ENCODE measurements around the gene ARID4A.
A peak's percentile ranks its signal among the peaks of the same experiment; 100 is the strongest.
"Not testable (repeated sequence)": the region's sequence is repeated elsewhere in the genome, so short reads cannot be mapped to it uniquely, and the experiment has no call there.

ARID4A gene

GRCh38 chr14:58298477-58299400, at the start of gene ARID4A:
Gene ARID4A, plus strand, starts transcription at chr14:58298555. Its CDS starts 1,300 bp downstream, at chr14:58299855.
- DNase-seq: no peak

GRCh38 chr14:58249611-58250010, 48.7 kb upstream of the ARID4A start:
- no peak for DNase-seq

- no peak for DNase-seq
Measured at GRCh38 chr14:58258156-58258555, 40.2 kb upstream of the ARID4A start.

- DNase-seq: not testable (repeated sequence)
Measured at GRCh38 chr14:58262005-58262404, 36.4 kb upstream of the ARID4A start.

GRCh38 chr14:58265401-58265800, 33.0 kb upstream of the ARID4A start:
- no peak for DNase-seq

- no peak for DNase-seq
Measured at GRCh38 chr14:58270628-58271027, 27.7 kb upstream of the ARID4A start.

GRCh38 chr14:58272588-58273372, 25.6 kb upstream of the ARID4A start:
- DNase-seq: no peak

GRCh38 chr14:58274881-58275280, 23.5 kb upstream of the ARID4A start:
- no peak for DNase-seq

GRCh38 chr14:58275527-58276190, 22.7 kb upstream of the ARID4A start:
- DNase-seq: no peak

- DNase-seq: no peak
Measured at GRCh38 chr14:58276208-58276607, 22.1 kb upstream of the ARID4A start.

GRCh38 chr14:58278177-58278576, 20.2 kb upstream of the ARID4A start:
- DNase-seq: no peak

- peak; percentile 96 for DNase-seq
Measured at GRCh38 chr14:58280954-58281787, 17.2 kb upstream of the ARID4A start.

- DNase-seq: no peak
Measured at GRCh38 chr14:58281969-58282368, 16.4 kb upstream of the ARID4A start.

- no peak for DNase-seq
Measured at GRCh38 chr14:58282925-58283593, 15.3 kb upstream of the ARID4A start.

GRCh38 chr14:58283730-58284129, 14.6 kb upstream of the ARID4A start:
- DNase-seq: no peak

GRCh38 chr14:58285132-58285531, 13.2 kb upstream of the ARID4A start:
- no peak for DNase-seq

GRCh38 chr14:58287607-58288042, 10.7 kb upstream of the ARID4A start:
- no peak for DNase-seq

- DNase-seq: no peak
Measured at GRCh38 chr14:58288106-58288792, 10.1 kb upstream of the ARID4A start.

GRCh38 chr14:58291646-58292045, 6.7 kb upstream of the ARID4A start:
- no peak for DNase-seq

GRCh38 chr14:58292187-58292586, 6.2 kb upstream of the ARID4A start:
- DNase-seq: peak; percentile 58

- DNase-seq: no peak
Measured at GRCh38 chr14:58294201-58294600, 4.2 kb upstream of the ARID4A start.

All from fibroblast of upper back skin (primary cell).